ENCODE measurements around the gene CHAC1.
A peak's percentile ranks its signal among the peaks of the same experiment; 100 is the strongest.

Gene CHAC1

DNA sequence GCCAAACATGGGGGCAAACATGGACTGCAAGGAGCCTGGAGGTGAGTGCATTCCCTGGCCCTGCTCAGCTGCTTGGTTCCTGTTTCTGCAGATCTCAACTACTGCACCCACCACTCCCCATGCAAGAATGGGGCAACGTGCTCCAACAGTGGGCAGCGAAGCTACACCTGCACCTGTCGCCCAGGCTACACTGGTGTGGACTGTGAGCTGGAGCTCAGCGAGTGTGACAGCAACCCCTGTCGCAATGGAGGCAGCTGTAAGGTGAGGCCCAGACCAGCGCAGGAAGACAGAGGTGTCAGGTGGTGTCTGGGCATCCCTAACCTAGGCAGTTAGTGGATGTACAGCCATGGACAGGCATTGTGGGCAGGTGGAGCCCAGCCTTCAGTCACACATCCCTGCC lies 18.8 kb upstream of the CHAC1 start:
- Histone ChIP-seq H3K4me3 (no peak overlapping the region), H3K27ac (no peak overlapping the region)

DNA sequence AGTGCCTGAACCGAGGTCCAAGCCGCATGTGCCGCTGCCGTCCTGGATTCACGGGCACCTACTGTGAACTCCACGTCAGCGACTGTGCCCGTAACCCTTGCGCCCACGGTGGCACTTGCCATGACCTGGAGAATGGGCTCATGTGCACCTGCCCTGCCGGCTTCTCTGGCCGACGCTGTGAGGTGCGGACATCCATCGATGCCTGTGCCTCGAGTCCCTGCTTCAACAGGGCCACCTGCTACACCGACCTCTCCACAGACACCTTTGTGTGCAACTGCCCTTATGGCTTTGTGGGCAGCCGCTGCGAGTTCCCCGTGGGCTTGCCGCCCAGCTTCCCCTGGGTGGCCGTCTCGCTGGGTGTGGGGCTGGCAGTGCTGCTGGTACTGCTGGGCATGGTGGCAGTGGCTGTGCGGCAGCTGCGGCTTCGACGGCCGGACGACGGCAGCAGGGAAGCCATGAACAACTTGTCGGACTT lies 17.0 kb upstream of the CHAC1 start:
- Histone ChIP-seq H3K4me3 (no peak overlapping the region), H3K27ac (no peak overlapping the region)

DNA sequence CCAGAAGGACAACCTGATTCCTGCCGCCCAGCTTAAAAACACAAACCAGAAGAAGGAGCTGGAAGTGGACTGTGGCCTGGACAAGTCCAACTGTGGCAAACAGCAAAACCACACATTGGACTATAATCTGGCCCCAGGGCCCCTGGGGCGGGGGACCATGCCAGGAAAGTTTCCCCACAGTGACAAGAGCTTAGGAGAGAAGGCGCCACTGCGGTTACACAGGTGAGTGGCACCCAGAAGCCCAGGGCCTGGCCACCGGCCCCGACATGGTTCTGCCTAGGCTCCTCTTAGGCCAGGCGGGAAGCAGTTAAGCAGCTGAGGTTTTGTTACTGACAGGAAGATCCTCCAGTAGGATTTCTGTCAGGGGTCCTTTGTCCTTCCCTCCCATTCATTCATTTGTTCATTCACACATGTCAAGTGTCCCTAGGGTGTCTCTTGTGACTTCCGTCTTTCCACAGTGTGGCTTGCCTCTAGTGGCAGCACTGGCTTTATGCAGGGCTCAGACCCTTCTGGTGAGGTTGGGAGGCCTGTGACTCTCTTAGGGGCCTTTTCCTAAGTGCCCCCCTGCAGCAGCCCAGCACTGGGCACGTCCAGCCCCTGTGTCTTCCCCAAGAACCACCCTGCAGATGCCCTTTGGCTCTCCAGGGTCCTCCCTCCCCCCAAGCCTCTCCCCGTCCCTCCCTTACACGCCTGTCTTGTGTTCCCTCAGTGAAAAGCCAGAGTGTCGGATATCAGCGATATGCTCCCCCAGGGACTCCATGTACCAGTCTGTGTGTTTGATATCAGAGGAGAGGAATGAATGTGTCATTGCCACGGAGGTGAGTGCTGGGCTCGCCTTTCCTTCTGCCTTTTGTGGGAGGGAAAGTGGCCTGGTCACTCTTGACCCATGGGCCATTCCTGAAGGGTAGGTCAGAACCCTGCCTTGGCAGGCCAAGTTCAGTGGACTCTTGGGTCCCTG lies 16.3 kb upstream of the CHAC1 start:
- Histone ChIP-seq H3K27ac (no peak overlapping the region), H3K4me3 (no peak overlapping the region)

DNA sequence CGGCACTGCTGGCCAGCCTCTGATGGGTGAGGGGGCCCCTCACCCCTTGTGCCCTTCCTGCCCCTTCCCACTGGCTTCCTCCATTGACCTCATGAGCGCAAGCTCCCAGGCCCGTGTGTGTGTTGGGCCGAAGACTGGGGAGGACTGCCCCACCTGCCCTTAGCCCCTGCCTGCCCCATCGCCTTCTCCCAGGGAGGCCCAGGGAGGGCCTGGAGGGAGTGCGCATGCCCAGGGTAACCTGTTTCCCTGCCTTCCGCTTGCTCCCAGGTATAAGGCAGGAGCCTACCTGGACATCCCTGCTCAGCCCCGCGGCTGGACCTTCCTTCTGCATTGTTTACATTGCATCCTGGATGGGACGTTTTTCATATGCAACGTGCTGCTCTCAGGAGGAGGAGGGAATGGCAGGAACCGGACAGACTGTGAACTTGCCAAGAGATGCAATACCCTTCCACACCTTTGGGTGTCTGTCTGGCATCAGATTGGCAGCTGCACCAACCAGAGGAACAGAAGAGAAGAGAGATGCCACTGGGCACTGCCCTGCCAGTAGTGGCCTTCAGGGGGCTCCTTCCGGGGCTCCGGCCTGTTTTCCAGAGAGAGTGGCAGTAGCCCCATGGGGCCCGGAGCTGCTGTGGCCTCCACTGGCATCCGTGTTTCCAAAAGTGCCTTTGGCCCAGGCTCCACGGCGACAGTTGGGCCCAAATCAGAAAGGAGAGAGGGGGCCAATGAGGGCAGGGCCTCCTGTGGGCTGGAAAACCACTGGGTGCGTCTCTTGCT lies 15.3 kb upstream of the CHAC1 start:
- no peak overlapping the region for H3K4me3 ChIP-seq
- no peak overlapping the region for H3K27ac ChIP-seq

DNA sequence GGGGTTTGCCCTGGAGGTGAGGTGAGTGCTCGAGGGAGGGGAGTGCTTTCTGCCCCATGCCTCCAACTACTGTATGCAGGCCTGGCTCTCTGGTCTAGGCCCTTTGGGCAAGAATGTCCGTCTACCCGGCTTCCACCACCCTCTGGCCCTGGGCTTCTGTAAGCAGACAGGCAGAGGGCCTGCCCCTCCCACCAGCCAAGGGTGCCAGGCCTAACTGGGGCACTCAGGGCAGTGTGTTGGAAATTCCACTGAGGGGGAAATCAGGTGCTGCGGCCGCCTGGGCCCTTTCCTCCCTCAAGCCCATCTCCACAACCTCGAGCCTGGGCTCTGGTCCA lies 14.8 kb upstream of the CHAC1 start:
- Histone ChIP-seq H3K27ac (no peak overlapping the region), H3K4me3 (no peak overlapping the region)

DNA sequence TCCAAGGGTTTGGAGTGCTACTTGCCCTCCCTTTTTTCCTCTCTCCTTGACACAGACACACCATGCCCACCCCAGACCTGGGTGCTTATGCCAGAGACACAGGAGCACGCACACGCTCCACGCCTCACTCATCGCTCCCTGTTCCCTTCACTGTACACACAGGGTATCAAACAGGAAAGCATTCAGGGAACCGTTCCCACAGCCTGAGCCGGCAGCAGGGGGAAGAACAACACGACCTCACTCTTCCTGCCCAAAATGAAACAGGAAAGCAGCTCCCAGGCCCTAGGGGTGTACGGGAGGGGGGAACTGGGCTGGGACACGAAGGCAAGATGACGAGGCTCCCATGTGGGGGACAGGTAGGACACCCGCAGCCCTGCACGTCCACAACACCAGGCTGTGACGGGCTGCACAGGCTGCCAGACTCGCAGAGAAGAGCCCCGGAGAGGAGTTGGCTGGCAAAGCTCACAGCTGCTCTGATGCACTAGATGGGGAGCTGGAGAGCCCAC lies 12.9 kb upstream of the CHAC1 start:
- Histone ChIP-seq H3K4me3 (no peak overlapping the region), H3K27ac (peak overlapping the region in 19 of 21 experiments; percentile 0 to 94 (median 83))

DNA sequence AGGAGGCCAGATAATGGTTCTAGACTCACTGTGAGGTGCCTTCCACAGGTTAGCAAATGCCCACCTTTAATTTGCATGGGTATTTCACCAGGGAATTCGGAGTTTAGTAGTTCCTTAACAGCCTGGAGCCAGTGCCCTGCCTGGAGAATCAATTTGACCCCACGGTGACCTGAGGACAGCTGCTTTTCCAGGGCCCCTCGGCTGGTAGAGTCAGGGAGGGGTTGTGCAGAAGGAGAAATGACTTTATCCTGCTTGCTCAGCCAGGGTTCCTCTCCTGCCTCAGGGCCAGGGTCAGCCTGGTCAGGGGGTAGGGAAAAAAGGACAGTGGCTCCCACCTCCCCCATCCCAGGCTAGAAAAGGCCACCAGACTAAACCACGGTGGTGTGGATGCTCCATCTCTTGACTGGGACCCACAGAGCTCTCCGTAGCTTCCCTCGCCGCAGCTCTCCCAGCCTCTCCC lies 12.2 kb upstream of the CHAC1 start:
- Histone ChIP-seq H3K27ac (peak overlapping the region; percentile 4 to 94 (median 79)), H3K4me3 (peak overlapping the region; percentile 23 to 56 (median 45))

DNA sequence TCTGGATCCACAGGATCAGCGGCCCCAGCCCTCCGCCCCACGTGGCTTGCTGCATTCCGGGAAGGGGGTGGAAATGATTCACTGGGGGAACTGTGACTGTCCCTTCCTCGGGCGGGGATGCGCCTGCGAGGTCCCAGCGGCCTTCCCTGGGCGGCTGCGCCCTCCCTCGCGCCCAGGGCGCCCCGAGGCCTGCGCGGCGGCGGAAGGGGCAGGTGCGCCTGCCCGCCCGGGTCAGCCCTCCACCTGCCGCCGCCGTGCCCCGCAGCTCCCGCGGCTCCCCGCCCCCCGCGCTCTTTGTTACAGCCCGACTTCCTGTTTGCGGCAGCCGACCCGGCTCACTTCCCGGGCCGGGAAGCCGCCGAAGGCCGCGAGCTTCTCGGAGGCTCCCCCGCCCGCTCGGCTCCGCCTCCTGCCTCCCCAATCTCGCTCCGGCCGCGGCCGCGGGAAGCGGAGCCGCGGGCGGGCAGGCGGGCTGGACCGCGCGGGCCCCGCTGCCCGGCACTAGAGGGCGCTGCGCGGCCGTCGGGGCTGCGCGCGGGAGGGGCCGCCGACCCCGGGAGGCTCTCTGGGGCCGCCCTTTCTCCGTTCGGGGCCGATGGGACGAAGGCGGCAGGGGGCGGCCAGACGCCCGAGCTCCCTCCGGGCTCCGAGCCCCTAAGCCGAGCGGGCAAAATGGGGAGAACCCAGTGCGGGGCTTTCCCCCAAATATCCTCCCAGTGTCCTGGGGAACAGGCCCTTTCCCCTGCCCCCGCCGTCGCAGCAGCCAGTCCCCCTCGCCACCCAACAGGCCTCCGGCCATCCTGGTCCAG lies 11.5 kb upstream of the CHAC1 start:
- Histone ChIP-seq H3K4me3 (peak overlapping the region; percentile 23 to 56 (median 45)), H3K27ac (peak overlapping the region; percentile 44 to 94 (median 82))

DNA sequence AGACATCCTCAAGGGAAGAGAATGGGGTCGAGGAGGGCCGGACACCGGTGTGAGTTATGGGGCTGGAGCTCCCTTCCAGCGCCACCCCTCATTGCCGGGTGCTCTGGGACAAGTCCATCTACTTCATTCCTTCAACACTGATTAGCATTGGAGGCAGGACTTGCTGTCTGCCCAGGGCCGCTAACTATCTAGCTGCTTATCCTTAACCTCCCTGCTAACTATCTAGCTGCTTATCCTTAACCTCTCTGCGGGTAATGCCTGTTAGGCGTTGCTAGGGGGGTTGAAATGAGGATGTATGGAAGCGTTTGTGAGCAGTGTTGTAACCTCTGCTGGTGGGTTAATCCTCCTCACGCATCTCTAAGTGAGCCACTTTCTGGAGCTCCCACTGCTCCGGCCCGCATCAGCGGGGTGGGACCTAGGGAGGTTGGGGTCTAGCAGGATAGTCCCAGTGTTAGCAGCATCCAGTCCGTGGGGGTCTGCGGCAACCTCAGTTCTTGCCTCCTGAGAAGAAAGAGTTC lies 10.9 kb upstream of the CHAC1 start:
- Histone ChIP-seq H3K4me3 (peak overlapping the region; percentile 23 to 56 (median 45)), H3K27ac (peak overlapping the region in 20 of 21 experiments; percentile 22 to 94 (median 82))

DNA sequence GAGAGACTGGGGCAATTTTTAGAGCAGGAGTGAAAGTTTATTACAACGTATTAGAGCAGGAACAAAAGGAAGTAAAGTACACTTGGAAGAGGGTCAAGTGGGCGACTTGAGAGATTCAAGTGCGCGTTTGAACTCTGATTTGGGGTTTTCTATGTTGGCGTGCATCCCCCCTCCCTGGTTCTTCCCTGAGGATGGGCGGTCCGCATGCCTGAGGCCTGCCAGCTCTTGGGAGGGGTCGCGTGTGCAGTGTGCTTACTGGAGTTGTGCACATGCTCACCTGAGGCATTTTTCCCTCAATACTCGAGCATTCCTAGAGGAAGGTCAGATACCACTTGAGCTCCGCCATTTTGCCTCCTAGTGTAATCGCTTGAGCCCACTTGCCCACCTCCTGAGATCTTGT lies 10.4 kb upstream of the CHAC1 start:
- Histone ChIP-seq H3K27ac (peak overlapping the region in 1 of 21 experiments; percentile 90), H3K4me3 (peak overlapping the region in 2 of 7 experiments; percentile 23 to 51)

DNA sequence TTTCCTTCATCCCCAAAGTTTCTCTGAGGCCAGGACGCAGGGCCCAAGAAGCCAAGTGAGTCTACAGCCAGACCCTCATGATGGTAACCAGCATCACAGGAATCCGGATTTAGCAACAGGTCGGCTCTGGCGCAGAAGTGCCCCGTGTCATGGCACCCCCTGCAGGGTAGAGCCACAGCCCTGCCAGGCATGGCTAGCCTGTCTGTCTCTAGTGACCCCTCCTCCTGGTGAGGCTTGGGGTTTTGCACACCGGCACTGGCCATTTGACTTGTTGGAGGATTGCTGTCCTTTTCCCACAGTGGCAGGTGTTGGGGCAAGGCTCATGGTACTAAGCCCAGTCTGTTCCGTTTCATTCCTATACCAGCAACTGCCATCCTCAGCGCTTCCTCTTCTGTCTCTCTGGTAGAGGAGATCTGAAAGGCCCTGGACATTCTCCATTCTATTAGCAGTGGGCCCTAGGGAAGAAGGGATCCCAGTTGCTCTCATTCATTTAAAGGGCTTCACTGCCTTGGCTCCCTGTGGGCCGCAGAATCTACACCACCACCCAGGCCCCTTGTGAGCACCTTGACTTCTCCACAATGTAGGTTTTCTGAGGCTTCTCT lies 9.4 kb upstream of the CHAC1 start:
- H3K4me3 ChIP-seq: no peak overlapping the region
- no peak overlapping the region for H3K27ac ChIP-seq

DNA sequence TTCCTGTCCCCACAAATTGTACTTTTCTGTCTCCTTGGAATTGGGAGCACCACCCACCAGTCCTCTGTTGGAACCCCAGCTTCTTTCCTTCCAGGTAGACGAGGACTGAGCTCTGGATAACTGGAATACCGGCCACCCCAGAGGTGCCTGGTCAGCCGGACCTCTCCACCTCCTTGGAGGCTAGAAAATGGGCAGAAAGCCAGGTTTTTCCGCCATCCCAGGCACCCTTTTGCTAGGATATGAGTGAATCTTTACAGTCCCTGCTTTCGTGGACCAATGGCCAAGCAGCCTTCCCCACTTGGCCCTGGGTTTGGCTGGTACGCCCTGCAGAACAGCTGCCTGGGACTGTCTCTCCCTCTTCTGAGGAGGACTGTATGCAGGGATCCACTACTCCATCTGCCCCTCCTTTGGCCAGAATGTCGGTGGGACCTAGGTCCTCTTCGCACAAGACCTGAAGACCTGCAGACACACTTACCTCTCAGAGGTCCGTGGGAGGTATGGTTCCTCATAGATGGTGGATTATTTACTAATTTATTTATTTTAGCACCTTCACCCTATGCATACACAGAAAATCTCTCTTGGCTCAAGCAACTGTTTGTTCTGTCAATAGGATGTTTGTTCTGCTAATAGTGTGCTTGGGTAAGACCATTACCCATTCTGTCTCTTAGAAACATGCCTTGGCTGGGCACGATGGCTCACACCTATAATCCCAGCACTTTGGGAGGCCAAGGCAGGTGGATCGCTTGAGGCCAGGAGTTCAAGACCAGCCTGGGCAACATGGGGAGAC lies 8.6 kb upstream of the CHAC1 start:
- H3K4me3 ChIP-seq: no peak overlapping the region
- no peak overlapping the region for H3K27ac ChIP-seq

DNA sequence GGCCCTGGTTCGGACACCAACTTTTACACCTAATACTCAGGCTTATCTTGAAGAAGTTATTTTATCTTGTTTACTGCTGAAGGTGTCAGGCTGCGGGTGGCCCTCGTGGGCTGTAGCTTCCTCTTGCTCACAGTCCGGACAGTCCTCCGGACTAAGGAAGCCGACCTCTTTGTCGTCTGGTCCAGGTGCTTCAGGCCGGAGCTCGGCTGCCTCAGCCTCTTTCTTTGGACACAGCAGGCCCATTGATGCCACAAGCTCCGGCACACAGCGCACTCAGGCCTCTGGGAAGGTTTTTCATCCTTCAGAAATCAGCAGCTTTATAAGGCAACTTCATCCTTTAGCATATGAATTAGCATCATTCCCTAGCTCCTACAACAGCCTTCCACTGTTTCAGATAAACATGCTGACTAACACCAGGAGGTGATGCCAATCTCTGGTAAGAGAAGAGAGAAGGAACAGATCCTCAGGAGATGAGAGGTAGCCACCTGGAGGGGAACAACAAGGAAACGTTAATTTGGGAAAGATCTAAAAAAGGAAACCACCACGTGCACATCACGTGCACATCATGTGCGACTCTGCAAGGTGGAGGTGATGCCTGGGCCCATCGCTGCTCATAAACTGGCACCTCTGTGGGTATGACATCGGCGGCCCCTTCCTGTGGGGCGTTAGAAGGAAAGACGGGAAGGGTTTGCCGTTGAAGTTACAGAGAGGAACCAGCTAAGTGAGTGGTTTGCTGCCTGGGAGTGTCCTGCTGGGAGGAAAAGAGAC lies 4.4 kb upstream of the CHAC1 start:
- H3K4me3 ChIP-seq: no peak overlapping the region
- H3K27ac ChIP-seq: peak overlapping the region in 2 of 21 experiments; percentile 42 to 58

DNA sequence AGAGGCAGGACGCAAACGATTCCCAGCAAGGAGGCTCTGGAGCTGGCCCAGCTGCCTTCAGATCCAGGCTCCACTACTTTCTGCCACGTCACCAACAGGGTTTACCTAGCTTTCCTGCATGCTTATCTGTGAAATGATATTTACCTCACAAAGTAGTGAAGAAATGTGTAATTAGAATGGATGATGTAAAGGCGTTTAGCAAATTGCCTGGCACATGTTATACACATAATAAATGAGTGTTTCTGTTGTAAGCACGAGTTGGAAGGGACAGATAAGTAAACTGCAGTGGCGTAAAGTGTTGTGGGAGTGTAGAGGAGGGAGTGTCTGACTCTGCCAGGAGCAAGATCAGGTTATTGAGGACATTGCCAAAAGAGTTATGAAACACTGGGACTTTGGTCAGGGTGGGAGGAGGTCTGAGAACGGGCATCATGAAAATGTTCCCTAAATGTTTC lies 3.5 kb upstream of the CHAC1 start:
- peak overlapping the region in 3 of 21 experiments; percentile 17 to 58 (median 42) for H3K27ac ChIP-seq
- H3K4me3 ChIP-seq: no peak overlapping the region

DNA sequence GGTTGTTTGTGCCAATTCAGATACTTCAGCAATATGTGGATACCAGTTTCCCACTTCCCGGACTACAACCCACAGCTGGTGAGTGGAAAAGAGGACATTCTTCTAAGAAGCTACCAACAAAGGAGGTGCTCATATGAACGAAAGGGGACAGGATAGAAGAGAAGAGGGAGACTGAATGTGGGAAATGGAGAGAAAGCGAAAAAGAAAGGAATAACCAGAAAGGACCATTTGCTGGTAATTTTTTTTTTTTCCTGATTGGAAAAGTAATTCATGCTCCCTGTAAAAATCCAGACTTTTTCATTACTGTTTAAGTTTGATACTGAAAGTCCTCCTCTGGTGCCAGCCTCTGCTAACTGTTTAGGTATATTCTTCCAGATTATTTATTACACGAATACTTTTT lies 1.5 kb upstream of the CHAC1 start:
- Histone ChIP-seq H3K4me3 (no peak overlapping the region), H3K27ac (no peak overlapping the region)

DNA sequence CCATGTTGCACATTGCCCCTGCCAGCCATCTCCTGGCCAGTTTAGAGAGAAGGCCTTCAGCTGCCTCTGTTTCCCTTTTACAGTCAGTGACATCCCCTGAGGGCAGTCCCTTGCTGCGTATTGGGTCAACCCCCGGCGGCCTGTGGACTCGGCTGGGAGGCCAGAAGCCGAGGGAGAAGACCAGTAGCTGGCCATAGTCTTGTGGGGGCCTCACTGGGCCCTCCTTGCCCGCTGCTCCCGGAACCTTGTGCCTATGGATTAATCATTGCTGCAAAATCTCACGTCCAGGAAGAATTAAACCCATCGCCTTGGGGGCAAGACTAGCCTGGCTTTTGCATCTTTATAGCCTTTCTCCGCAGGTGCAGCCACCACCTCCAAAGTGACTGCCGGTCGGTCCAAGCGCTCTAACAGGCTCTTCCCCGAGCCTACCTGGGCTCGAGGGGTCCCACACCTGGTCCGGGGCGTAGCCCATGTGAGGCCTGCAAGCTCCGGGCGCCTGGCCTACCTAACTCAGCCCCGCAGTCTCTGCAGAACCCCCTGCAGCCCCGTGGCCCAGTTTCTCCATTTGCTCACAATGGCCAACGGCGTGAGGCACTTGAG lies 870 bp upstream of the CHAC1 start:
- H3K27ac ChIP-seq: peak overlapping the region in 16 of 21 experiments; percentile 11 to 67 (median 52)
- H3K4me3 ChIP-seq: peak overlapping the region; percentile 53 to 75 (median 61)

DNA sequence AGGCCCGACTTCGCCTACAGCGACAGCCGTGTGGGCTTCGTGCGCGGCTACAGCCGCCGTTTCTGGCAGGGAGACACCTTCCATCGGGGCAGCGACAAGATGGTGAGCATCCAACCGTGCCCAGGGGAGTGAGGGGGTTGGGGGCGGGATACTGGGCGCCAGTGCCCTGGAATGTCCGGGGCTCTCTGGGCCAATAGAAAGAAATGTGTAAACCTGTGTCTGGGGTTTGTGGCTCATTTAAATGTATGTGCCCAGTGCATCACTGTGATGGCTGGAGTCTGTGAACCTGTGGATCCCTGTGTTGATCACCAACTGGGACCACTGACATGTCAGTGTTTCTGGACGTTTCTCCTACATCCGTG lies 423 bp downstream of the CHAC1 start:
- Histone ChIP-seq H3K27ac (peak overlapping the region in 6 of 21 experiments; percentile 14 to 58 (median 30)), H3K4me3 (peak overlapping the region; percentile 53 to 75 (median 61))

Measured in skin epidermis (tissue), 12 donors.